IPS-15b (cell line): ENCODE data around the gene SPATA2.
"Not testable (repeated sequence)": the region's sequence is repeated elsewhere in the genome, so short reads cannot be mapped to it uniquely, and the experiment has no call there.

Source experiments
- H3K27me3 ChIP-seq: one replicate; pipeline ENCODE4 v1.6.1; 2013; ENCODE audit warnings: low read length; ENCODE audit not compliant: control insufficient read depth, insufficient read depth
- H3K36me3 ChIP-seq: one replicate; pipeline ENCODE4 v1.6.1; 2013; ENCODE audit warnings: low read length; ENCODE audit not compliant: control insufficient read depth, insufficient read depth
- H3K4me1 ChIP-seq: one replicate; pipeline ENCODE4 v1.6.1; 2013; ENCODE audit warnings: mild to moderate bottlenecking, low read length; ENCODE audit not compliant: control insufficient read depth, insufficient read depth
- H3K4me3 ChIP-seq: one replicate; pipeline ENCODE4 v1.5.1; 2013; ENCODE audit warnings: low read depth, low read length
- H3K9ac ChIP-seq: one replicate; pipeline ENCODE4 v1.6.1; 2013; ENCODE audit warnings: low read depth, mild to moderate bottlenecking, low read length
- H3K9me3 ChIP-seq: one replicate; pipeline ENCODE4 v1.6.1; 2013; ENCODE audit warnings: mild to moderate bottlenecking, low read length; ENCODE audit not compliant: control insufficient read depth, insufficient read depth

The SPATA2 gene, protein sequence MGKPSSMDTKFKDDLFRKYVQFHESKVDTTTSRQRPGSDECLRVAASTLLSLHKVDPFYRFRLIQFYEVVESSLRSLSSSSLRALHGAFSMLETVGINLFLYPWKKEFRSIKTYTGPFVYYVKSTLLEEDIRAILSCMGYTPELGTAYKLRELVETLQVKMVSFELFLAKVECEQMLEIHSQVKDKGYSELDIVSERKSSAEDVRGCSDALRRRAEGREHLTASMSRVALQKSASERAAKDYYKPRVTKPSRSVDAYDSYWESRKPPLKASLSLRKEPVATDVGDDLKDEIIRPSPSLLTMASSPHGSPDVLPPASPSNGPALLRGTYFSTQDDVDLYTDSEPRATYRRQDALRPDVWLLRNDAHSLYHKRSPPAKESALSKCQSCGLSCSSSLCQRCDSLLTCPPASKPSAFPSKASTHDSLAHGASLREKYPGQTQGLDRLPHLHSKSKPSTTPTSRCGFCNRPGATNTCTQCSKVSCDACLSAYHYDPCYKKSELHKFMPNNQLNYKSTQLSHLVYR

DNA sequence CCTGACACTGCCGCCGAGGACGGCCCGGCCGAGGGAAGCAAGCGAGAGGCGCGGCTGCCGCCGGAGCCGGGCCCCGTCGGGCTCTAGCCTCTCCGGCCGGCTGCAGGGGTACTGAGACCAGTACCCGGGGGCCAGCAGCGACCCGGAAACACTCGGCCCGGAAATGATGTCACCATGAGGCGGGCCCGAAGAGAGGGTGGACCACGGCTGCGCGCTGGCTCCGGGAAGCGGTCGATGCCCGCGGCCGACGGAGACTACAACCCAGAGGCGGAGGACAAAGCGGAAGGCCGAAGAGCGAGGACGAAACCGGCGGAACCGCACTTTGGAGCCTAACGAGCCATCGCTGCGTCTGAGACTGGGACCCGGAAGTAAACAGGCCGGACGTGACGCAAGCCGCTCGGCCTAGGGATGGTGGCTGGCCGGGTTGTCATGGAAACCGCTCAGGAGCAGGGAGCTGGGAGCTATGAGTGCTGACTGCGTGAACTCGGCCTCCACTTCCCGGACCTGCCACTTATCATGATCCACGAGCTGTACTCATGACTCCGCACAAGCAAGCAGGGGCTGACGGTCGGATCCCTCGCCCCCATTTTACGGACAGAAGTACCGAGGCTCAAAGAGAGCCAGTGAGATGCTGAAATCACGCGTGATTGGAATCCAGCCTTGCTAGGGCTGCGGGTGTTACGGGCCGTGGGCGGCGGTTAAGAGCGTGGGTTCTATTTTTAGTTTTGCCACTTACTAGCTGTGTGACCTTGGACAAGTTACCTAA, at the start of gene SPATA2:
TSS of gene SPATA2 (minus strand) at position 150 of the 766 bp plus-strand sequence. CDS start 7,039 bp downstream, outside the sequence.
- peak within 1 kb of the TSS; percentile 99 for H3K4me3 ChIP-seq
- peaks cover 2% of the 10 kb centered on the region for H3K27me3 ChIP-seq
- peaks cover 2% of the 10 kb centered on the region for H3K4me1 ChIP-seq
- peak within 1 kb of the TSS; percentile 98 for H3K9ac ChIP-seq
- H3K36me3 ChIP-seq, result no peaks in the 10 kb centered on the region
- H3K9me3 ChIP-seq, result no peaks in the 10 kb centered on the region

DNA sequence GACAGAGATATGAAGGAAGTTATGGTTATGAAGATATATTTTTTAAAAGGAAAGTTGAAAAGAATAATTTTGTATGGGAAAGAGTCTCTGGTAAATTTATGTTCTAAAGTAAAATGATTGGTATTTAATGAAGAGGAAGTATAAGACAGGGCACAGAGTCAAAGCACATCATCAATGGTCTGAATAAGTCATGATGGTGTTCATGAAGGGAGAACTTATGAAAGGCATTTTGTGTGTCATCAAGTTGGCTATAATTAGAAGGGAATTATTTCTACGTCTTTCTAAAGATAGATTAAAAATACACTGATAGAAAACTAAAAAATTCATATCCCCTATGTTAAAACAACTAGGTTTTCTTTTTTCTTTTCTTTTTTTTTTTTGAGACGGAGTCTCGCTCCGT, 46.1 kb upstream of the SPATA2 start:
- H3K9ac ChIP-seq, result no peak overlapping the region
- H3K9me3 ChIP-seq, result no peaks in the 10 kb centered on the region
- H3K4me1 ChIP-seq, result peaks cover 6% of the 10 kb centered on the region
- no peaks in the 10 kb centered on the region for H3K27me3 ChIP-seq
- H3K36me3 ChIP-seq, result peaks cover 10% of the 10 kb centered on the region
- H3K4me3 ChIP-seq, result no peak overlapping the region

DNA sequence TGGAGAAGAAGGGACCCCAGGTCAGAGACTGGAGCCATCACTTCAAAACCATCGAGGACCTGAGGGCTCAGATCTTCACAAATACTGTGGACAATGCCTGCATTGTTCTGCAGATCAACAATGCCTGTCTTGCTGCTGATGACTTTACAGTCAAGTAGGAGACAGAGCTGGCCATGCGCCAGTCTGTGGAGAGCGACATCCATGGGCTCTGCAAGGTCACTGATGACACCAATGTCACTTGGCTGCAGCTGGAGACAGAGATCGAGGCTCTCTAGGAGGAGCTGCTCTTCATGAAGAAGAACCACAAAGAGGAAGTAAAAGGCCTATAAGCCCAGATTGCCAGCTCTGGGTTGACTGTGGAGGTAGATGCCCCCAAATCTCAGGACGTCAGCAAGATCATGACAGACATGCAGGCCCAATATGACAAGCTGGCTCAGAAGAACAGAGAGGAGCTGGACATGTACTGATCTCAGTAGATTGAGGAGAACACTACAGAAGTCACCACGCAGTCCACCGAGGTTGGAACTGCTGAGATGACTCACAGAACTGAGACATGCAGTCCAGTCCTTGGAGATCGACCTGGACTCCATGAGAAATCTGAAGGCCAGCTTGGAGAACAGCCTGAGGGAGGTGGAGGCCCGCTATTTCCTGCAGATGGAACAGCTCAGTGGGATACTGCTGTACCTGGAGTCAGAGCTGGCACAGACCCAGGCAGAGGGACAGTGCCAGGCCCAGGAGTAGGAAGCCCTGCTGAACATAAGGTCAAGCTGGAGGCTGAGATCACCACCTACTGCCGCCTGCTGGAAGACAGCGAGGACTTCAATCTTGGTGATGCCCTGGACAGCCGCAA, 42.0 kb upstream of the SPATA2 start:
- not testable (repeated sequence) for H3K4me1 ChIP-seq, H3K27me3 ChIP-seq, H3K4me3 ChIP-seq, H3K9ac ChIP-seq, H3K9me3 ChIP-seq
- H3K36me3 ChIP-seq, result peaks cover 20% of the 10 kb centered on the region

DNA sequence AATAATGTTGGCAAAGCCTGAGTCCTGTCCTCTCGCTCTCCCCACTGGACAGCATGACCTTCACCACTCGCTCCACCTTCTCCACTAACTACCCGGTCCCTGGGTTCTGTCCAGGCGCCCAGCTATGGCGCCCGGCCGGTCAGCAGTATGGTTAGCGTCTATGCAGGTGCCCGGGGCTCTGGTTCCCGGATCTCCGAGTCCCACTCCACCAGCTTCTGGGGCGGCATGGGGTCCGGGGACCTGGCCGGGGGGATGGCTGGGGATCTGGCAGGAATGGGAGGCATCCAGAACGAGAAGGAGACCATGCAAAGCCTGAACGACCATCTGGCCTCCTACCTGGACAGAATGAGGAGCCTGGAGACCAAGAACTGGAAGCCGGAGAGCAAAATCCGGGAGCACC, 41.4 kb upstream of the SPATA2 start:
- H3K4me1 ChIP-seq, result no peaks in the 10 kb centered on the region
- H3K4me3 ChIP-seq, result no peak overlapping the region
- H3K36me3 ChIP-seq, result peaks cover 26% of the 10 kb centered on the region
- no peaks in the 10 kb centered on the region for H3K27me3 ChIP-seq
- H3K9me3 ChIP-seq, result no peaks in the 10 kb centered on the region
- no peak overlapping the region for H3K9ac ChIP-seq

DNA sequence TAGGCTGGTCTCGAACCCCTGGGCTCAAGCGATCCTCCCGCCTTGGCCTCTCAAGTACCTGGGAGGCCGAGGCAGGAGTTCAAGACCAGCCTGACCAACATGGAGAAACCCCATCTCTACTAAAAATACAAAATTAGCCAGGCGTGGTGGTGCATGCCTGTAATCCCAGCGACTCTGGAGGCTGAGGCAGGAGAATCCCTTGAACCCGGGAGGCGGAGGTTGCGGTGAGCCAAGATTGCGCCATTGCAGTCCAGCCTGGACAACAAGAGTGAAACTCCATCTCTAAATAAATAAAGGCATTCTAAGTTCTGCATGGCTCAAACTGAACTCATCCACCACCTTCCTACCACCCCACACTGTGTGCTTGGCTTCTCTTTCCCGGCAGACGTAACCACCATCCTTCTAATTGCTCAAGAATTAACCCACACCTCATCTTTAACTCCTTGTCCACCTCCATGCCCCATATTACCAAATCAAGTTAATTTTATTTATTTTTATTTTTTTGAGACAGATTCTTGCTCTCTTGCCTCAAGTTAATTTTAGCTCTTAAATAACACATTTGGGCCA, 40.6 kb upstream of the SPATA2 start:
- not testable (repeated sequence) for H3K27me3 ChIP-seq, H3K4me3 ChIP-seq, H3K9me3 ChIP-seq, H3K4me1 ChIP-seq, H3K9ac ChIP-seq
- peaks cover 28% of the 10 kb centered on the region for H3K36me3 ChIP-seq

DNA sequence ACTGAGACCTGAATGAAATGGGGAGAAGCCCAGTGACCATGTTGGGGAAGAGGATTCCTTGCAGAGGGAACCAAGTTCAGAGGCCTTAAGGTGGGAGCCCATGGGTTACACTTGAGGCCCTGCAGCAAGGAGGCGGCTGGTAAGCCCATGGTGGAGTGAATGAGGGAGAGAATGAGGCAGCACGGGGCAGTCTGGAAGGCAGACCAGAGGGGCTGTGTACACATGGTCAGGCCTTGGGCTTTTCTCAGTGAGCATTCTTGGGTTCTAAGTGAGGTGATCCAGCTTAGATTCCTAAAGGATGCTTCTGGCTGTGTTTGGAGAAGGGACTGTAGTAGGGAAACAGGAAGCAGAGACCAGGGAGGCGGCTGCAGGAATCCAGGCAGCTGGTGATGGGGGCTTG, 39.8 kb upstream of the SPATA2 start:
- Histone ChIP-seq H3K9ac (no peak overlapping the region), H3K4me3 (no peak overlapping the region), H3K4me1 (no peaks in the 10 kb centered on the region), H3K36me3 (peaks cover 34% of the 10 kb centered on the region), H3K27me3 (no peaks in the 10 kb centered on the region), H3K9me3 (no peaks in the 10 kb centered on the region)

DNA sequence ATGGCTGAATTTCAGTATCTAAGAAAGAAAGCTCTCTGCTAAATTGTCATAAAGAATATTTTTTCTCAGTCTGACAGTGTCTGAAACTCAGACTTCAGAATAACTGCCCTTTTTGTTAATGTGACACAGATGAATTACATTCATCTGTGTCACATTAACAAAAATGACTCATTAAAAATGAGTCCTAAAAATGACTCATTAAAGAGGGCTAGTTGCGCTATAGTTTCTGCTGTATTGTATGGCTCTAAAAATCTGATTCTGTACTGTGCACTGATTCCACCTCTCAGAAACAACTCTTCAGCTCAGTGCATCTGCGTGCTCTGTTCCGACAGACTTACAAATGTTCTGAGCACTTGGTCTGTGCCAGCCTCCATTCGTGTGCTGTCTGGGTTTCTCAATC, 35.8 kb upstream of the SPATA2 start:
- H3K9me3 ChIP-seq, result no peaks in the 10 kb centered on the region
- H3K9ac ChIP-seq, result no peak overlapping the region
- peaks cover 51% of the 10 kb centered on the region for H3K36me3 ChIP-seq
- H3K4me3 ChIP-seq, result no peak overlapping the region
- H3K27me3 ChIP-seq, result no peaks in the 10 kb centered on the region
- no peaks in the 10 kb centered on the region for H3K4me1 ChIP-seq

DNA sequence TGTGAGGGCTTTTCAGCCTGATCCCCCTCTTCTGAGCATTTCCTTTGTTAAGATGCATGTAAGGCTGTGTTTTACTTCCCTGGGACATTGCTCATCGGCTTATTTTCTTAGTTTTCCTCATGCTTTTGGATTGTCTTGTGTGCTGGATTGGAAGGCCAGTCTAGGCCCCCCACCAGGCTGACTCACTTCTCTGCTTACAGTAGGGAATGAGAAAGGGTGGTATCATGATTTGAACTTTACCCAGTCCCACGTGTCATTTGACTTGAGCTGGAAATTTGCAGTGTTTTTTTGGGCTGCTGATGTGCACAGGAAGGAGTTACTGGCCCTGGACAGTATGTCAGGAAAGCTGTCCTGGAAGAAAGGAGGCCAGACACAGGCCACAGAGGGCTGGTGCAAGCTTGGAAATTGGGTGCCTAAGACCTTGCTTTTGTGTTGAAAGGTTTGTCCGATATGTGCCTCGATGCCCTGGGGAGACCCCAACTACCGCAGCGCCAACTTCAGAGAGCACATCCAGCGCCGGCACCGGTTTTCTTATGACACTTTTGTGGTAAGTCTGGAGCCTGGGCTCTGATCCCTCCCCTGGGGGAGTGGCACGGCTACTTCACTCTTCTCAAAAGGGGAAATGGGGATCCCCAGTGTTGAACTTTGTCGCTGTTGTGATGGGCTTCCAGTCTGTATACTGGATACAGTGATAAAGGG, 33.6 kb upstream of the SPATA2 start:
- Histone ChIP-seq H3K4me1 (no peaks in the 10 kb centered on the region), H3K9me3 (no peaks in the 10 kb centered on the region), H3K4me3 (no peak overlapping the region), H3K36me3 (peaks cover 51% of the 10 kb centered on the region), H3K27me3 (no peaks in the 10 kb centered on the region), H3K9ac (no peak overlapping the region)

DNA sequence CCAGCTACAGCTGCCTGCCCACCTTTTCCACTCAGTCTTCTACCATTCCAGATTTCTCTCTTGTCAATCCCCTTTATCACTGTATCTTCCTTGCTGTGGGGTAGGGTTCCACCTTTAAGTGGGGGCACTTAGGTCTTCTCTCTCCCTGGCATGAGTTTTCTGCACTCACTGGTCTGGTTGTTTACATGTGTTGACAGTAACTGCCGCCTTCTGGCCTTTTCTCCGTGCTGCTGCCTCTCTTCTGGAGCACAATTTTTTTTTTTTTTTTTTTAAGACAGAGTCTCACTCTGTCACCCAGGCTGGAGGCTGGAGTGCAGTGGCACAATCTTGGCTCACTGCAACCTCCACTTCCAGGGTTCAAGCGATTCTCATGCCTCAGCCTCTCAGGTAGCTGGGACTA, 32.8 kb upstream of the SPATA2 start:
- Histone ChIP-seq H3K27me3 (no peaks in the 10 kb centered on the region), H3K9ac (no peak overlapping the region), H3K9me3 (no peaks in the 10 kb centered on the region), H3K4me1 (no peaks in the 10 kb centered on the region), H3K36me3 (peaks cover 52% of the 10 kb centered on the region), H3K4me3 (no peak overlapping the region)

DNA sequence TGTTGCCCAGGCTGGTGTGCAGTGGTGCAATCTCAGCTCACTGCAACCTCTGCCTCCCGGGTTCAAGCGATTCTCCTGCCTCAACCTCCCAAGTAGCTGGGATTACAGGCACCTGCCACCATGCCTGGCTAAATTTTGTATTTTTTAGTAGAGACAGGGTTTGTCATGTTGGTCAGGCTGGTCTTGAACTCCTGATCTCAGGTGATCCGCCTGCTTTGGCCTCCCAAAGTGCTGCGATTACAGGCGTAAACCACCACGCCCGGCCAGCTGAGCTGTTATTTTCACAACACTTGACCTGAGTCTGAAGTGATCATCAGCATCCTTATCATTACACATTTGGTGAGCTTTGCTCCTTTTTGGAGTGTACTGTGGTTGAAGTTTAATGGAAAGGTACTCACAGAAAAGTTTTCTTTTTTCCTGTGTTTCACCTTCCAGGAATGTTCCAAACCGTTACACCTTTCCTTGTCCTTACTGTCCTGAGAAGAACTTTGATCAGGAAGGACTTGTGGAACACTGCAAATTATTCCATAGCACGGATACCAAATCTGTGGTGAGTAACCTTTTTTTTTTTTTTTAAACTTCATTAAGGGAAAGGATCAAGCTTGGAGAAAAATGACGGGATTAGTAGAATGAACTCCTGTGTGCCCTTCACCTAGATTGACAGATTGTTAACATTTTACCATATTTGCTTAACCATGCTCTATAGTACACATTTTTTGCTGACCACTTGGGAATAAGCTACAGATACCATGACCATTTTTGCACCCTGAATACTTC, 30.6 kb upstream of the SPATA2 start:
- Histone ChIP-seq H3K27me3 (no peaks in the 10 kb centered on the region), H3K4me1 (no peaks in the 10 kb centered on the region), H3K9ac (no peak overlapping the region), H3K36me3 (peaks cover 52% of the 10 kb centered on the region), H3K4me3 (no peak overlapping the region), H3K9me3 (no peaks in the 10 kb centered on the region)
